ENCODE measurements around the gene SDK1.
"Not testable (repeated sequence)": the region's sequence is repeated elsewhere in the genome, so short reads cannot be mapped to it uniquely, and the experiment has no call there.

The SDK1 gene

GRCh38 chr7:3924277-3924676 lies 623.2 kb downstream of the SDK1 start:
- no peak for DNase-seq (ENCODE audit: low read depth)

GRCh38 chr7:3927446-3928110 lies 626.5 kb downstream of the SDK1 start:
- DNase-seq (ENCODE audit: low read depth) = no peak

- no peak for DNase-seq (ENCODE audit: low read depth)
Measured at GRCh38 chr7:3928727-3929515, 627.9 kb downstream of the SDK1 start.

- no peak for DNase-seq (ENCODE audit: low read depth)
Measured at GRCh38 chr7:3931843-3932242, 630.8 kb downstream of the SDK1 start.

- no peak for DNase-seq (ENCODE audit: low read depth)
Measured at GRCh38 chr7:3937146-3937545, 636.1 kb downstream of the SDK1 start.

GRCh38 chr7:3937605-3938004 lies 636.6 kb downstream of the SDK1 start:
- no peak for DNase-seq (ENCODE audit: low read depth)

GRCh38 chr7:3941706-3942105 lies 640.7 kb downstream of the SDK1 start:
- not testable (repeated sequence) for DNase-seq (ENCODE audit: low read depth)

GRCh38 chr7:3942276-3942675 lies 641.2 kb downstream of the SDK1 start:
- no peak for DNase-seq (ENCODE audit: low read depth)

GRCh38 chr7:3942816-3943745 lies 642.0 kb downstream of the SDK1 start:
- no peak for DNase-seq (ENCODE audit: low read depth)

- no peak for DNase-seq (ENCODE audit: low read depth)
Measured at GRCh38 chr7:3943779-3944520, 642.9 kb downstream of the SDK1 start.

GRCh38 chr7:3949242-3949640 lies 648.2 kb downstream of the SDK1 start:
- no peak for DNase-seq (ENCODE audit: low read depth)

GRCh38 chr7:3950249-3950648 lies 649.2 kb downstream of the SDK1 start:
- DNase-seq (ENCODE audit: low read depth) = no peak

- DNase-seq (ENCODE audit: low read depth) = no peak
Measured at GRCh38 chr7:3951316-3952055, 650.4 kb downstream of the SDK1 start.

GRCh38 chr7:3953133-3953532 lies 652.1 kb downstream of the SDK1 start:
- no peak for DNase-seq (ENCODE audit: low read depth)

- no peak for DNase-seq (ENCODE audit: low read depth)
Measured at GRCh38 chr7:3953946-3954345, 652.9 kb downstream of the SDK1 start.

GRCh38 chr7:3955026-3955425 lies 654.0 kb downstream of the SDK1 start:
- no peak for DNase-seq (ENCODE audit: low read depth)

- DNase-seq (ENCODE audit: low read depth) = no peak
Measured at GRCh38 chr7:3955751-3956696, 655.0 kb downstream of the SDK1 start.

- DNase-seq (ENCODE audit: low read depth) = no peak
Measured at GRCh38 chr7:3956949-3957348, 655.9 kb downstream of the SDK1 start.

- DNase-seq (ENCODE audit: low read depth) = no peak
Measured at GRCh38 chr7:3957472-3958108, 656.5 kb downstream of the SDK1 start.

- DNase-seq (ENCODE audit: low read depth) = no peak
Measured at GRCh38 chr7:3958109-3958483, 657.0 kb downstream of the SDK1 start.

All from stimulated activated CD8-positive, alpha-beta memory T cell treated with anti-CD3 and anti-CD28 coated beads, Interleukin-12 subunit alpha, Interleukin-12 subunit beta, amount 100 ng/mL, for 4 hours (primary cell).